ENCODE results near the gene CCDC154. TPM values are rescaled to one million over a fixed set of nuclear protein-coding genes. Genes with fewer than 3 reads are reported as not detected.

Gene CCDC154
- total RNA-seq, 2 experiments from 2014 or later: 0.85 to 1.1 TPM

- TF ChIP-seq CTCF (conservative IDR thresholded peaks at IDR 0.05; ENCODE audit: low read length) (no peak), EZH2phosphoT487 (IDR thresholded peaks at IDR 0.05; ENCODE audit: borderline replicate concordance, low read depth, low read length) (no peak)
- Histone ChIP-seq H3K4me2 (ENCODE audit: low read length) (no peak overlapping the region), H3K79me2 (ENCODE audit: insufficient read depth, low read depth, low read length) (no peaks in the 10 kb centered on the region), H4K20me1 (ENCODE audit: insufficient read depth, low read length) (no peaks in the 10 kb centered on the region), H2AFZ (ENCODE audit: low read length) (no peak overlapping the region), H3K36me3 (ENCODE audit: insufficient read depth, low read length) (peaks cover 5% of the 10 kb centered on the region; the same call in 1 of the 2 replicates), H3K4me3 (ENCODE audit: low read depth, low read length, poor library complexity, severe bottlenecking) (no peak overlapping the region), H3K4me1 (ENCODE audit: insufficient read depth, low read length, poor library complexity, severe bottlenecking) (no peaks in the 10 kb centered on the region), H3K9me3 (ENCODE audit: low read length) (no peaks in the 10 kb centered on the region), H3K9me2 (ENCODE audit: insufficient read depth, low read length) (no peaks in the 10 kb centered on the region), H3K27ac (ENCODE audit: low read depth, low read length, poor library complexity, severe bottlenecking) (no peak overlapping the region)
- BruUV-seq (replicated peaks): no TSS peak
- CTCF ChIA-PET (ENCODE audit: unreplicated experiment): no interaction called here
- DNase-seq (ENCODE audit: low spot score): no peak
- POLR2A ChIA-PET: no interaction called here
- intact Hi-C loops (cut with micrococcal nuclease; ENCODE audit: unreplicated experiment): no loop called here
Observed at GRCh38 chr16:1465567-1465915, 21.2 kb upstream of the CCDC154 start.

- Histone ChIP-seq H3K4me2 (ENCODE audit: low read length) (no peak overlapping the region), H3K4me3 (ENCODE audit: low read depth, low read length, poor library complexity, severe bottlenecking) (no peak overlapping the region), H4K20me1 (ENCODE audit: insufficient read depth, low read length) (no peaks in the 10 kb centered on the region), H3K9me2 (ENCODE audit: insufficient read depth, low read length) (no peaks in the 10 kb centered on the region), H3K9me3 (ENCODE audit: low read length) (no peaks in the 10 kb centered on the region), H3K79me2 (ENCODE audit: insufficient read depth, low read depth, low read length) (no peaks in the 10 kb centered on the region), H3K4me1 (ENCODE audit: insufficient read depth, low read length, poor library complexity, severe bottlenecking) (no peaks in the 10 kb centered on the region), H3K27ac (ENCODE audit: low read depth, low read length, poor library complexity, severe bottlenecking) (no peak overlapping the region), H2AFZ (ENCODE audit: low read length) (no peak overlapping the region), H3K36me3 (ENCODE audit: insufficient read depth, low read length) (peaks cover 9% of the 10 kb centered on the region; the same call in 1 of the 2 replicates)
- DNase-seq (ENCODE audit: low spot score): no peak
- TF ChIP-seq EZH2phosphoT487 (IDR thresholded peaks at IDR 0.05; ENCODE audit: borderline replicate concordance, low read depth, low read length) (no peak), CTCF (conservative IDR thresholded peaks at IDR 0.05; ENCODE audit: low read length) (no peak)
- BruUV-seq (replicated peaks): no TSS peak
- ChIA-PET POLR2A (no interaction called here), CTCF (ENCODE audit: unreplicated experiment) (no interaction called here)
- intact Hi-C loops (cut with micrococcal nuclease; ENCODE audit: unreplicated experiment): no loop called here
Observed at GRCh38 chr16:1464894-1465566, 20.7 kb upstream of the CCDC154 start.

- no peak overlapping the region for H2AFZ ChIP-seq (ENCODE audit: low read length)
- H3K9me3 ChIP-seq (ENCODE audit: low read length): no peaks in the 10 kb centered on the region
- H3K9me2 ChIP-seq (ENCODE audit: insufficient read depth, low read length): no peaks in the 10 kb centered on the region
- H4K20me1 ChIP-seq (ENCODE audit: insufficient read depth, low read length): no peaks in the 10 kb centered on the region
- H3K4me1 ChIP-seq (ENCODE audit: insufficient read depth, low read length, poor library complexity, severe bottlenecking): peaks cover 1% of the 10 kb centered on the region
- H3K4me3 ChIP-seq (ENCODE audit: low read depth, low read length, poor library complexity, severe bottlenecking): no peak overlapping the region
- no TSS peak for BruUV-seq (replicated peaks)
- ChIA-PET POLR2A (no interaction called here), CTCF (ENCODE audit: unreplicated experiment) (no interaction called here)
- no peak for DNase-seq (ENCODE audit: low spot score)
- H3K79me2 ChIP-seq (ENCODE audit: insufficient read depth, low read depth, low read length): no peaks in the 10 kb centered on the region
- H3K36me3 ChIP-seq (ENCODE audit: insufficient read depth, low read length): peaks cover 9% of the 10 kb centered on the region; the same call in 1 of the 2 replicates
- H3K4me2 ChIP-seq (ENCODE audit: low read length): no peak overlapping the region
- intact Hi-C loops (cut with micrococcal nuclease; ENCODE audit: unreplicated experiment): no loop called here
- H3K27ac ChIP-seq (ENCODE audit: low read depth, low read length, poor library complexity, severe bottlenecking): no peak overlapping the region
- TF ChIP-seq EZH2phosphoT487 (IDR thresholded peaks at IDR 0.05; ENCODE audit: borderline replicate concordance, low read depth, low read length) (no peak), CTCF (conservative IDR thresholded peaks at IDR 0.05; ENCODE audit: low read length) (no peak)
Observed at GRCh38 chr16:1464196-1464893, 20.0 kb upstream of the CCDC154 start.
